GM23338 (cell line): ENCODE data around the gene ANGPT4. TPM values are rescaled to one million over a fixed set of nuclear protein-coding genes. Genes with fewer than 3 reads are reported as not detected.

Experiments
- ATAC-seq: fragments of 200-7000 bp; cut with Tn5 transposase; 3 replicates; pipeline ENCODE4 v1.9.1; 2020
- DNase-seq: peaks from one replicate; pipeline ENCODE4 v3.0.0-alpha.2; 2015; ENCODE audit warnings: low spot score
- H2AFZ ChIP-seq: fragments of 200-600 bp; sonication (generic); 2 replicates; pipeline ENCODE4 v1.8.0; 2016; ENCODE audit warnings: antibody characterized with exemption, mild to moderate bottlenecking, moderate library complexity
- H3F3A ChIP-seq: fragments of 200-600 bp; sonication (generic); replicated peaks from 2 replicates; pipeline ENCODE4 v1.8.0; 2017; ENCODE audit warnings: antibody characterized with exemption, mixed run types, low read depth
- H3K27ac ChIP-seq: fragments of 200-600 bp; sonication (generic); 2 replicates; pipeline ENCODE4 v1.6.1; 2016; ENCODE audit warnings: low read depth
- H3K27me3 ChIP-seq: fragments of 200-600 bp; sonication (generic); 2 replicates; pipeline ENCODE4 v1.8.0; 2016; ENCODE audit warnings: mild to moderate bottlenecking, mixed run types, moderate library complexity; ENCODE audit not compliant: insufficient read depth
- H3K36me3 ChIP-seq: fragments of 200-600 bp; sonication (generic); 2 replicates; pipeline ENCODE4 v1.8.0; 2016; ENCODE audit warnings: mild to moderate bottlenecking; ENCODE audit not compliant: insufficient read depth
- H3K4me1 ChIP-seq: fragments of 200-600 bp; sonication (generic); 2 replicates; pipeline ENCODE4 v1.8.0; 2016; ENCODE audit warnings: mild to moderate bottlenecking, moderate library complexity; ENCODE audit not compliant: insufficient read depth
- H3K4me2 ChIP-seq: fragments of 200-600 bp; sonication (generic); 2 replicates; pipeline ENCODE4 v1.7.1; 2017; ENCODE audit warnings: mixed run types
- H3K4me3 ChIP-seq: fragments of 200-600 bp; sonication (generic); 2 replicates; pipeline ENCODE4 v1.6.1; 2016; ENCODE audit warnings: mixed run types
- H3K79me2 ChIP-seq: fragments of 200-600 bp; sonication (generic); replicated peaks from 2 replicates; pipeline ENCODE4 v1.8.0; 2017; ENCODE audit warnings: mild to moderate bottlenecking; ENCODE audit not compliant: insufficient read depth
- H3K9me2 ChIP-seq: fragments of 200-600 bp; sonication (generic); 2 replicates; pipeline ENCODE4 v1.8.0; 2017; ENCODE audit not compliant: insufficient read depth
- H4K20me1 ChIP-seq: fragments of 200-600 bp; sonication (generic); replicated peaks from 2 replicates; pipeline ENCODE4 v1.8.0; 2017; ENCODE audit warnings: mild to moderate bottlenecking; ENCODE audit not compliant: insufficient read depth
- H3K27ac Mint-ChIP-seq: 2 replicates; pipeline ENCODE4 v1.8.0; 2020; ENCODE audit warnings: inconsistent platforms, mild to moderate bottlenecking, moderate library complexity, mixed read lengths
- H3K27me3 Mint-ChIP-seq: 3 replicates; pipeline ENCODE4 v1.8.0; 2022; ENCODE audit warnings: low read depth, mild to moderate bottlenecking, moderate library complexity, mixed read lengths, inconsistent platforms; ENCODE audit not compliant: insufficient read depth, poor library complexity
- H3K36me3 Mint-ChIP-seq: 3 replicates; pipeline ENCODE4 v1.8.0; 2021; ENCODE audit warnings: low read depth, mild to moderate bottlenecking, inconsistent platforms, moderate library complexity, mixed read lengths
- H3K4me1 Mint-ChIP-seq: 3 replicates; pipeline ENCODE4 v1.8.0; 2020; ENCODE audit warnings: mild to moderate bottlenecking, inconsistent platforms, mixed read lengths
- H3K4me3 Mint-ChIP-seq: 3 replicates; pipeline ENCODE4 v1.8.0; 2021; ENCODE audit warnings: moderate library complexity, mild to moderate bottlenecking, inconsistent platforms, mixed read lengths
- H3K9me3 Mint-ChIP-seq: 3 replicates; pipeline ENCODE4 v1.8.0; 2020; ENCODE audit warnings: moderate library complexity, mild to moderate bottlenecking, inconsistent platforms, mixed read lengths
- CREB1 ChIP-seq: fragments of 250-450 bp; sonication (Bioruptor Pico); IDR thresholded peaks from 2 replicates; pipeline ENCODE4 v1.5.0; 2020; ENCODE audit warnings: low read depth, mild to moderate bottlenecking, moderate library complexity
- EZH2 ChIP-seq: fragments of 200-600 bp; sonication (generic); IDR thresholded peaks from one replicate; pipeline ENCODE4 v1.8.0; 2017; ENCODE audit warnings: antibody characterized with exemption, mild to moderate bottlenecking, low read depth; ENCODE audit not compliant: unreplicated experiment
- JUNB ChIP-seq: IDR thresholded peaks from one replicate; pipeline ENCODE4 v1.6.1; 2016; ENCODE audit warnings: antibody characterized with exemption; ENCODE audit not compliant: unreplicated experiment
- NANOG ChIP-seq: IDR thresholded peaks from 2 replicates; pipeline ENCODE4 v1.6.1; 2016; ENCODE audit warnings: antibody characterized with exemption, borderline replicate concordance
- ZNF331 ChIP-seq: fragments of 250-450 bp; sonication (Bioruptor Pico); IDR thresholded peaks from 2 replicates; pipeline ENCODE4 v1.5.0; 2020; ENCODE audit warnings: low read depth, mild to moderate bottlenecking, moderate library complexity
- polyA plus RNA-seq: library from polyadenylated mRNA; unstranded; fragments of >200 nt; fragmentation: Nextera tagmentation; extraction: Ambion mirVana; gene quantifications from 2 replicates; pipeline ENCODE4 v1.2.1, GENCODE V29; 2016
- total RNA-seq: library from RNA; depleted of rRNA; stranded (reverse); fragments of >200 nt; shearing (Covaris generic); gene quantifications from 2 replicates; pipeline ENCODE4 v1.2.3, GENCODE V29; 2014
- TF ChIP-seq, protein P1 (sequence below), 2 experiments: fragments of 200-600 bp in 1 of 2; sonication (generic) in 1 of 2; conservative IDR thresholded peaks; 2 replicates each; pipeline versions ENCODE4 v1.5.1 to v1.6.1; 2016 to 2017; ENCODE audit warnings: antibody characterized with exemption in 2 of 2, low read depth in 2 of 2, mild to moderate bottlenecking in 2 of 2, moderate library complexity in 1 of 2
- TF ChIP-seq, protein P2 (sequence below): fragments of 250-450 bp; sonication (Bioruptor Pico); IDR thresholded peaks from 2 replicates; pipeline ENCODE4 v1.5.0; 2020; ENCODE audit warnings: mild to moderate bottlenecking, moderate library complexity
- TF ChIP-seq, protein P3 (sequence below): IDR thresholded peaks from one replicate; pipeline ENCODE4 v1.6.1; 2018; ENCODE audit warnings: antibody characterized with exemption; ENCODE audit not compliant: unreplicated experiment
- TF ChIP-seq, protein P4 (sequence below): IDR thresholded peaks from 2 replicates; pipeline ENCODE4 v1.6.1; 2016; ENCODE audit warnings: antibody characterized with exemption

ANGPT4 gene
- total and polyA plus RNA-seq, 2 experiments from 2014 or later = 0.17 TPM; not detected in 1

DNA sequence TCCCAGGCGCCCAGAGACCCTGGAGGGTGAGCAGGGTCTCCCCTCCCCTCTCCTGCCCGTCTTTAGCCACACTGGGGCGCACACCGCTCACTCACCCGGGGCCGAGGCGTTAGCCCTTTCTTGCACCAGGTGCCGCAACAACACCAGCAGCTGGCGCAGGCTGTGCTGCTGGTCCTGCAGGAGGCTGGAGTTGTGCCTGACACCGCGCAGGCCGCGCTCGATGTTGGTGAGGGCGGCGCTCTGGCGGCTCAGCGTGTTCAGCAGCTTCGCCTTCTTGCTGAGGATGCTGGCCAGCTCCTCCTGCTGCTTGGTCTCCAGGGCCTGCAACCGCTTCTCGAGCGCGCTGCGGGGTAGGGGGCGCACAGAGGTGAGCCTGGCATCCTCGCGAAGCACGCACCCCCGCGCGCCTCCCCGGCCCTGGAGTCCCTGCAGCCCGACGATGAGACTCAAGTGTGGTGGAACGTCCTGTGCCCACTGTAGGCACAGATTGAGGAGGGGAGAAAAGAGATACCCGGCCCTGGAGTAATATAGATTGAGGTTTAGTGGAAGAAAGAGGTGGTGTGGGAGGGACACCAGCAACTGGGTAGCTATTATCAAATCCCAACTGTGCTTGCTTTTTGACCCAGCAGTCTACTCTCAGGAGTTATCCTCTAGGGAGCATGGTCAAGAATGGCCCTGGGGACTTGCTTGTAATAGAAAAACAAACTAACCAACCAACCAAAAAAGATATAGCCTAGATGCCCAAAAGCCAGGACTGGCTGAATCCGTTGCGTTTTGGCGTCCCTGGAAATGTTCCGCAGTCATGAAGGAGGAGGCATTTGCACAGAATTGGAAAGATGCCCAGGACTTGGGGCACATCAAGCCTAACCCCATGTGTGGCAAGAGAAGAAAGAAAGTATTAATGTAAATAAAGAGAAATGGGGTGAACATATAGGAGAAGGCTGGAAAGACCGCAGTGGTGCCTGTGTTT, 30.9 kb downstream of the ANGPT4 start:
- Mint-ChIP-seq H3K36me3 (no peaks in the 10 kb centered on the region), H3K27ac (no peak overlapping the region), H3K4me3 (peak overlapping the region; percentile 53; the same call in 2 of the 3 replicates), H3K27me3 (peaks cover 23% of the 10 kb centered on the region), H3K4me1 (peaks cover 6% of the 10 kb centered on the region), H3K9me3 (no peaks in the 10 kb centered on the region)
- Histone ChIP-seq H3F3A (no peaks in the 10 kb centered on the region), H3K4me1 (peaks cover 4% of the 10 kb centered on the region; the same call in 1 of the 2 replicates), H3K4me2 (peak overlapping the region; percentile 76), H3K9me2 (no peaks in the 10 kb centered on the region), H3K79me2 (no peaks in the 10 kb centered on the region), H3K36me3 (no peaks in the 10 kb centered on the region), H2AFZ (peak overlapping the region; percentile 94), H3K27ac (no peak overlapping the region), H4K20me1 (0 out of 2 replicates have a peak, but pooled peaks cover 3% of the 10 kb centered on the region), H3K4me3 (peak overlapping the region; percentile 47), H3K27me3 (peaks cover 10% of the 10 kb centered on the region)
- ATAC-seq (peak; percentile 99), DNase-seq (peak; percentile 93)
- TF ChIP-seq JUNB = no peak
- TF ChIP-seq, protein P1, sequence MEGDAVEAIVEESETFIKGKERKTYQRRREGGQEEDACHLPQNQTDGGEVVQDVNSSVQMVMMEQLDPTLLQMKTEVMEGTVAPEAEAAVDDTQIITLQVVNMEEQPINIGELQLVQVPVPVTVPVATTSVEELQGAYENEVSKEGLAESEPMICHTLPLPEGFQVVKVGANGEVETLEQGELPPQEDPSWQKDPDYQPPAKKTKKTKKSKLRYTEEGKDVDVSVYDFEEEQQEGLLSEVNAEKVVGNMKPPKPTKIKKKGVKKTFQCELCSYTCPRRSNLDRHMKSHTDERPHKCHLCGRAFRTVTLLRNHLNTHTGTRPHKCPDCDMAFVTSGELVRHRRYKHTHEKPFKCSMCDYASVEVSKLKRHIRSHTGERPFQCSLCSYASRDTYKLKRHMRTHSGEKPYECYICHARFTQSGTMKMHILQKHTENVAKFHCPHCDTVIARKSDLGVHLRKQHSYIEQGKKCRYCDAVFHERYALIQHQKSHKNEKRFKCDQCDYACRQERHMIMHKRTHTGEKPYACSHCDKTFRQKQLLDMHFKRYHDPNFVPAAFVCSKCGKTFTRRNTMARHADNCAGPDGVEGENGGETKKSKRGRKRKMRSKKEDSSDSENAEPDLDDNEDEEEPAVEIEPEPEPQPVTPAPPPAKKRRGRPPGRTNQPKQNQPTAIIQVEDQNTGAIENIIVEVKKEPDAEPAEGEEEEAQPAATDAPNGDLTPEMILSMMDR (conservative IDR thresholded peaks at IDR 0.05; ENCODE audit: low read depth in 2 of 2) = peak; percentile 53 to 73
- no peak for TF ChIP-seq ZNF331 (CRISPR knock-in tag)
- TF ChIP-seq EZH2 = no peak
- TF ChIP-seq, protein P2, sequence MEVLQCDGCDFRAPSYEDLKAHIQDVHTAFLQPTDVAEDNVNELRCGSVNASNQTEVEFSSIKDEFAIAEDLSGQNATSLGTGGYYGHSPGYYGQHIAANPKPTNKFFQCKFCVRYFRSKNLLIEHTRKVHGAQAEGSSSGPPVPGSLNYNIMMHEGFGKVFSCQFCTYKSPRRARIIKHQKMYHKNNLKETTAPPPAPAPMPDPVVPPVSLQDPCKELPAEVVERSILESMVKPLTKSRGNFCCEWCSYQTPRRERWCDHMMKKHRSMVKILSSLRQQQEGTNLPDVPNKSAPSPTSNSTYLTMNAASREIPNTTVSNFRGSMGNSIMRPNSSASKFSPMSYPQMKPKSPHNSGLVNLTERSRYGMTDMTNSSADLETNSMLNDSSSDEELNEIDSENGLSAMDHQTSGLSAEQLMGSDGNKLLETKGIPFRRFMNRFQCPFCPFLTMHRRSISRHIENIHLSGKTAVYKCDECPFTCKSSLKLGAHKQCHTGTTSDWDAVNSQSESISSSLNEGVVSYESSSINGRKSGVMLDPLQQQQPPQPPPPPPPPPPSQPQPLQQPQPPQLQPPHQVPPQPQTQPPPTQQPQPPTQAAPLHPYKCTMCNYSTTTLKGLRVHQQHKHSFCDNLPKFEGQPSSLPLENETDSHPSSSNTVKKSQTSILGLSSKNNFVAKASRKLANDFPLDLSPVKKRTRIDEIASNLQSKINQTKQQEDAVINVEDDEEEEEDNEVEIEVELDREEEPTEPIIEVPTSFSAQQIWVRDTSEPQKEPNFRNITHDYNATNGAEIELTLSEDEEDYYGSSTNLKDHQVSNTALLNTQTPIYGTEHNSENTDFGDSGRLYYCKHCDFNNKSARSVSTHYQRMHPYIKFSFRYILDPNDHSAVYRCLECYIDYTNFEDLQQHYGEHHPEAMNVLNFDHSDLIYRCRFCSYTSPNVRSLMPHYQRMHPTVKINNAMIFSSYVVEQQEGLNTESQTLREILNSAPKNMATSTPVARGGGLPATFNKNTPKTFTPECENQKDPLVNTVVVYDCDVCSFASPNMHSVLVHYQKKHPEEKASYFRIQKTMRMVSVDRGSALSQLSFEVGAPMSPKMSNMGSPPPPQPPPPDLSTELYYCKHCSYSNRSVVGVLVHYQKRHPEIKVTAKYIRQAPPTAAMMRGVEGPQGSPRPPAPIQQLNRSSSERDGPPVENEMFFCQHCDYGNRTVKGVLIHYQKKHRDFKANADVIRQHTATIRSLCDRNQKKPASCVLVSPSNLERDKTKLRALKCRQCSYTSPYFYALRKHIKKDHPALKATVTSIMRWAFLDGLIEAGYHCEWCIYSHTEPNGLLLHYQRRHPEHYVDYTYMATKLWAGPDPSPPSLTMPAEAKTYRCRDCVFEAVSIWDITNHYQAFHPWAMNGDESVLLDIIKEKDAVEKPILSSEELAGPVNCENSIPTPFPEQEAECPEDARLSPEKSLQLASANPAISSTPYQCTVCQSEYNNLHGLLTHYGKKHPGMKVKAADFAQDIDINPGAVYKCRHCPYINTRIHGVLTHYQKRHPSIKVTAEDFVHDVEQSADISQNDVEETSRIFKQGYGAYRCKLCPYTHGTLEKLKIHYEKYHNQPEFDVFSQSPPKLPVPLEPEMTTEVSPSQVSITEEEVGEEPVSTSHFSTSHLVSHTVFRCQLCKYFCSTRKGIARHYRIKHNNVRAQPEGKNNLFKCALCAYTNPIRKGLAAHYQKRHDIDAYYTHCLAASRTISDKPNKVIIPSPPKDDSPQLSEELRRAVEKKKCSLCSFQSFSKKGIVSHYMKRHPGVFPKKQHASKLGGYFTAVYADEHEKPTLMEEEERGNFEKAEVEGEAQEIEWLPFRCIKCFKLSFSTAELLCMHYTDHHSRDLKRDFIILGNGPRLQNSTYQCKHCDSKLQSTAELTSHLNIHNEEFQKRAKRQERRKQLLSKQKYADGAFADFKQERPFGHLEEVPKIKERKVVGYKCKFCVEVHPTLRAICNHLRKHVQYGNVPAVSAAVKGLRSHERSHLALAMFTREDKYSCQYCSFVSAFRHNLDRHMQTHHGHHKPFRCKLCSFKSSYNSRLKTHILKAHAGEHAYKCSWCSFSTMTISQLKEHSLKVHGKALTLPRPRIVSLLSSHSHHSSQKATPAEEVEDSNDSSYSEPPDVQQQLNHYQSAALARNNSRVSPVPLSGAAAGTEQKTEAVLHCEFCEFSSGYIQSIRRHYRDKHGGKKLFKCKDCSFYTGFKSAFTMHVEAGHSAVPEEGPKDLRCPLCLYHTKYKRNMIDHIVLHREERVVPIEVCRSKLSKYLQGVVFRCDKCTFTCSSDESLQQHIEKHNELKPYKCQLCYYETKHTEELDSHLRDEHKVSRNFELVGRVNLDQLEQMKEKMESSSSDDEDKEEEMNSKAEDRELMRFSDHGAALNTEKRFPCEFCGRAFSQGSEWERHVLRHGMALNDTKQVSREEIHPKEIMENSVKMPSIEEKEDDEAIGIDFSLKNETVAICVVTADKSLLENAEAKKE (CRISPR knock-in tag) = peak; percentile 67; the same call in 1 of the 2 replicates
- TF ChIP-seq, protein P3, sequence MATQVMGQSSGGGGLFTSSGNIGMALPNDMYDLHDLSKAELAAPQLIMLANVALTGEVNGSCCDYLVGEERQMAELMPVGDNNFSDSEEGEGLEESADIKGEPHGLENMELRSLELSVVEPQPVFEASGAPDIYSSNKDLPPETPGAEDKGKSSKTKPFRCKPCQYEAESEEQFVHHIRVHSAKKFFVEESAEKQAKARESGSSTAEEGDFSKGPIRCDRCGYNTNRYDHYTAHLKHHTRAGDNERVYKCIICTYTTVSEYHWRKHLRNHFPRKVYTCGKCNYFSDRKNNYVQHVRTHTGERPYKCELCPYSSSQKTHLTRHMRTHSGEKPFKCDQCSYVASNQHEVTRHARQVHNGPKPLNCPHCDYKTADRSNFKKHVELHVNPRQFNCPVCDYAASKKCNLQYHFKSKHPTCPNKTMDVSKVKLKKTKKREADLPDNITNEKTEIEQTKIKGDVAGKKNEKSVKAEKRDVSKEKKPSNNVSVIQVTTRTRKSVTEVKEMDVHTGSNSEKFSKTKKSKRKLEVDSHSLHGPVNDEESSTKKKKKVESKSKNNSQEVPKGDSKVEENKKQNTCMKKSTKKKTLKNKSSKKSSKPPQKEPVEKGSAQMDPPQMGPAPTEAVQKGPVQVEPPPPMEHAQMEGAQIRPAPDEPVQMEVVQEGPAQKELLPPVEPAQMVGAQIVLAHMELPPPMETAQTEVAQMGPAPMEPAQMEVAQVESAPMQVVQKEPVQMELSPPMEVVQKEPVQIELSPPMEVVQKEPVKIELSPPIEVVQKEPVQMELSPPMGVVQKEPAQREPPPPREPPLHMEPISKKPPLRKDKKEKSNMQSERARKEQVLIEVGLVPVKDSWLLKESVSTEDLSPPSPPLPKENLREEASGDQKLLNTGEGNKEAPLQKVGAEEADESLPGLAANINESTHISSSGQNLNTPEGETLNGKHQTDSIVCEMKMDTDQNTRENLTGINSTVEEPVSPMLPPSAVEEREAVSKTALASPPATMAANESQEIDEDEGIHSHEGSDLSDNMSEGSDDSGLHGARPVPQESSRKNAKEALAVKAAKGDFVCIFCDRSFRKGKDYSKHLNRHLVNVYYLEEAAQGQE = peak; percentile 79
- no peak for TF ChIP-seq NANOG
- 0 out of 2 replicates have a peak, but pooled peaks have one; percentile 17 for TF ChIP-seq CREB1 (CRISPR knock-in tag)
- TF ChIP-seq, protein P4, sequence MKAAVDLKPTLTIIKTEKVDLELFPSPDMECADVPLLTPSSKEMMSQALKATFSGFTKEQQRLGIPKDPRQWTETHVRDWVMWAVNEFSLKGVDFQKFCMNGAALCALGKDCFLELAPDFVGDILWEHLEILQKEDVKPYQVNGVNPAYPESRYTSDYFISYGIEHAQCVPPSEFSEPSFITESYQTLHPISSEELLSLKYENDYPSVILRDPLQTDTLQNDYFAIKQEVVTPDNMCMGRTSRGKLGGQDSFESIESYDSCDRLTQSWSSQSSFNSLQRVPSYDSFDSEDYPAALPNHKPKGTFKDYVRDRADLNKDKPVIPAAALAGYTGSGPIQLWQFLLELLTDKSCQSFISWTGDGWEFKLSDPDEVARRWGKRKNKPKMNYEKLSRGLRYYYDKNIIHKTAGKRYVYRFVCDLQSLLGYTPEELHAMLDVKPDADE = no peak
